SH-SY5Y (cell line): ENCODE measurements around the gene PLEKHA6.

ENCODE experiments used
- GATA2 ChIP-seq: IDR thresholded peaks from 2 replicates; pipeline ENCODE4 v1.6.1; 2011; ENCODE audit warnings: mild to moderate bottlenecking, low read depth, low read length
- GATA3 ChIP-seq: IDR thresholded peaks from 2 replicates; pipeline ENCODE4 v1.6.1; 2011; ENCODE audit warnings: low read depth, mild to moderate bottlenecking, low read length, moderate library complexity

DNA sequence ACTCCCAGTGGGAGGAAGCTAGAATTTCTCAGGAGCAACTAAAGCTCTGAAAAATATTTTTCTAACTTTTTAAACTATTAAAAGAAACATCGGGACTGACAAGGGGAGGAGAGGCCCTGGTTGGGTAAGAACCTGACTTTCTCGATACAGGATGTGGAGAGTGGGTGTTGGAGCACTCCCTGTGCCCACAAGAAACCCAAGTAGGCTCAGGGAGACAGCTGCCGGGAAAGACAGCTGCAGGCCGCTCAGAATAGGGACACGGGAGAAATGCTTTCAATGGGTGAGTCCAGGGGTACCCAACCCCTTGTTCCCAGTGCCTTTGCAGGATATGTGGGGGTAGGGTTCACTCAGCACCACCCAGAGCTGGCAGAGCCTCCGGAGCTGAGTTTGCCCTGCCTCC, 43.6 kb downstream of the PLEKHA6 start:
- TF ChIP-seq GATA2, result no peak
- no peak for TF ChIP-seq GATA3
